ENCODE data around the gene ZDHHC18.
"Not testable (repeated sequence)": the region's sequence is repeated elsewhere in the genome, so short reads cannot be mapped to it uniquely, and the experiment has no call there.

ZDHHC18 gene

DNA sequence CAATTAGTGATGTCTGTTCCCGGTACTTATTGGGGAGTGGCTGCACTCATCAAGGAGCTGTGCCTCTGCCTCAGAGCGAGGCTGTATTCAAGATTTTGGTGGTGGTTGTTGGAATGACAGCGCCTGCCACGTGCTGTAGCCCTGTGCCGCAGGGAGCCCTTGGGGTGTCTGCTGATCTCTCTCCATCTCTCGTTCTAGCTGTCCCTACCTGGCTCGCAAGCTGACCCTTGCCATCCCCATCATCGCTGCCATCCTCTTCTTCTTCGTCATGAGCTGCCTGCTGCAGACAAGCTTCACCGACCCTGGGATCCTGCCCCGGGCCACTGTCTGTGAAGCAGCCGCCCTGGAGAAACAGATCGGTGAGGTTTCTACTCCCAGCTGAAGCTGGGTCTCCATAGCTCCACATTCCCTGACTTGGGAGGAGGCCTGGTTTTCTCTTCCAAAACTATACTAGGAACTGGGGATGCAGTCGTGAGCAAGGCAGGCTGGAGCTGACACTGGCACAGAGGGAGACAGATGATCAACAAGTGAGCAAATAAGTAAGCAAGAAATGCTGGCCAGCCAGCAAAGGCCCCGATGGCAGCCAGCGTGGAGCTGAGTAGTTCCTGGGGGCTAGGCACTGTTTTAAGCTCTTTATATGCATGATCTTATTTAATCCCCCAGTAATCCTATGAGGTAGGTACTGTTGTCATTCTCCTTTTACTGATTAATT is 5.9 kb downstream of the ZDHHC18 start:
- DNase-seq (ENCODE audit: low read depth): no peak
- TF ChIP-seq, protein P1, sequence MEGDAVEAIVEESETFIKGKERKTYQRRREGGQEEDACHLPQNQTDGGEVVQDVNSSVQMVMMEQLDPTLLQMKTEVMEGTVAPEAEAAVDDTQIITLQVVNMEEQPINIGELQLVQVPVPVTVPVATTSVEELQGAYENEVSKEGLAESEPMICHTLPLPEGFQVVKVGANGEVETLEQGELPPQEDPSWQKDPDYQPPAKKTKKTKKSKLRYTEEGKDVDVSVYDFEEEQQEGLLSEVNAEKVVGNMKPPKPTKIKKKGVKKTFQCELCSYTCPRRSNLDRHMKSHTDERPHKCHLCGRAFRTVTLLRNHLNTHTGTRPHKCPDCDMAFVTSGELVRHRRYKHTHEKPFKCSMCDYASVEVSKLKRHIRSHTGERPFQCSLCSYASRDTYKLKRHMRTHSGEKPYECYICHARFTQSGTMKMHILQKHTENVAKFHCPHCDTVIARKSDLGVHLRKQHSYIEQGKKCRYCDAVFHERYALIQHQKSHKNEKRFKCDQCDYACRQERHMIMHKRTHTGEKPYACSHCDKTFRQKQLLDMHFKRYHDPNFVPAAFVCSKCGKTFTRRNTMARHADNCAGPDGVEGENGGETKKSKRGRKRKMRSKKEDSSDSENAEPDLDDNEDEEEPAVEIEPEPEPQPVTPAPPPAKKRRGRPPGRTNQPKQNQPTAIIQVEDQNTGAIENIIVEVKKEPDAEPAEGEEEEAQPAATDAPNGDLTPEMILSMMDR (conservative IDR thresholded peaks at IDR 0.05; ENCODE audit: low read depth, low read length): no peak
- no peak overlapping the region for H3K4me3 ChIP-seq (ENCODE audit: low read depth, low read length)

DNA sequence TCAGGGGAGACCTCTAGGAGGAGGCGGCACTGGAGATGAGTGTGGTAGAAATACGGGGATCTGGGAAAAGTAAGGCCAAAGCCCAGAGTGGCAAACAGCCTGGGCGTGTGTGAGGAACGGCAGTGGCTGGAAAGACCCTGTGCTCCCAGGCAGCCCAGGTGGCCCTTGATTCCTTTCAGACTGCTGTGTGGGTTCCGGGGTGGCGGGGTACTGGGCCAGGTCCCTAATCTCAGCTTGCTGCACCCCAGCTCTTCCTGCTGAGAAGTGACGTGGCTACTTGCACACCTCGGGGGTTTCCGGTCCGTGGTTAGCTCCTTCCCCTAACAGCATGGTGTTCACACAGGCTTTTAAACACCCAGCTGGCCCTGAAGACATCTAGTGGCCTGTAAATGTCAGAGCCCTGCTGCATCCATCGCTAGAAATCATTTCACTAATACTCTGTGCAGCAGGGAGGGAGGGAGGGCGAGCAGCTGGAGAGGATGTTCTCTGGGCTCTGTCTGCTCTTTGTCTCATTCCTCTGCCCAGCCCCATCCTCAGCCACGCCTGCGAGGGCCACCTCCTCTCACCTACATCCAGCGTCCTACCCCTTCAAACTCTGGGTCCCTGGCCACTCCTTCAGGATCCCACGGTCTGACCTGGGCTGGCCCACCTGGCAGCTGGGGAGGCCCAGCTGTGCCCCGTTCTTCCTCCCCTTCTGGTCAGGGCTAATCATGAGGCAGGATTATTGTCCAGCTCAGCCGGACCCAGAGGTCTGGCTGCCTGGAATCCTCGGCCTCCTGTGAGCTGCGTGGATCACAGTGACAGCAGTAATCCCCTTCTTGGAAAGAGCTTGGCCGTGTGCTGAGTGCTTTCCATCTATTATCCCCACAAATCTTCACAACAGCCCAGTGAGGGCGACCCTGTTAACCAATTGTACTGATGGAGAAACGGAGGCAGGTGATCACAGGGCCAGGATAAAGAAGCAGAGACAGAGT is 7.2 kb downstream of the ZDHHC18 start:
- peak; percentile 52 for DNase-seq (ENCODE audit: low read depth)
- H3K4me3 ChIP-seq (ENCODE audit: low read depth, low read length): no peak overlapping the region
- TF ChIP-seq, protein P1 (conservative IDR thresholded peaks at IDR 0.05; ENCODE audit: low read depth, low read length): peak; percentile 26

DNA sequence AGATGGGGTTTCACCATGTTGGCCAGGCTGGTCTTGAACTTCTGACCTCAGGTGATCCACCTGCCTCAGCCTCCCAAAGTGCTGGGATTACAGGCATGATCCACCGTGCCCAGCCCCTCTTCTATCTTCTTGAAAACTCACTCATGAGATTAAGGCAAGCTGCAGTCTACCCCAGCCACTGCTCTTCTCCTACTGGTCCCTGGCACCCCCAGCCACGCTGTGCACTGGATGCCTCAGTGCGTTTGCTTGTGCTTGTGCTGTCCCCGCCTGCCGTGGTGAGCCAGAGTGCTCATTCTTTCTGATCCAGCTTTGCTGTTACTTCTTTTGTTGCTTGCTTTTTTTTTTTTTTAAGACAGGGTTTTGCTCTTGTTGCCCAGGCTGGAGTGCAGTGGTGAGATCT is 11.2 kb downstream of the ZDHHC18 start:
- not testable (repeated sequence) for DNase-seq (ENCODE audit: low read depth); H3K4me3 ChIP-seq (ENCODE audit: low read depth, low read length)

DNA sequence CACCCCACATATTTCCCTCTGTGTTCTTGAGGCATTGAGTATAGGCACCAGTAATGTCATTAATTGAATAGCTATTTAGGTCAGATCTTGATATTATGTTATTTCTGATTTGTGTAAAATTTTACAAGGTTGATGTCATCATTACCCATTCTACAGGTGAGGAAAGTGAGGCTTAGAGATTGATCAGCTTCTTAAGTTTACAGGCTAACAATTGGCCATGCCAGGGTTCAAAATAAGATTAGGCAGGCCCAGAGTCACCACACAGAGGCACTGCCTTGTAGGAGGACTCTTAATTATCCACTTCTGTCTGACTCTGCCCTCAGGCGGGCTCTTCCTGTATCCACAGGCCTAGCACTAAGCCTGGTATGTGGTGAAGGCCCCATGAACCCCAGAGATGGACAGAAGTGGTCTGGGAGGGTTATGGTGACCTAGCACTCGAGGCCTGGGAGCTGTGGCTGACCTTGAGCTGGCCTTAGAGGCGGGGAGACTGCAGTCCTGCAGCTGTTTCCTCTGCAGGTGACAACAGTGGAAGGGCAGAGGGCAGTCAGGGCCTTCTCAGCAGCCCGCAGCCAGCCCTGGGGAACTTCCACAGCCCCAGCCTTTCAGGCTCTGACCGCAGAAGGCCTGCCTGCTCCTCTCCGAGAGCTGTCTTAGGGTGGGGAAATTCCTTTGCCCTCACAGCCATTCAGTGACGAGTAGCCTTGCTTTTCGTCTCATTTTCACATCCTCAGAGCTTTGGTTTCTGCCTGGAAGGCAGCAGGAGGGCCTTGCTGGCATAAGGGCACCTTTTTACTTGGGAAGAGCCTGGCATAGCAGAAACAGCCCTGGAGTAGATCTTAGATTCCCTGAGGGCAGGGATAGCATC is 12.2 kb downstream of the ZDHHC18 start:
- DNase-seq (ENCODE audit: low read depth): peak; percentile 57
- TF ChIP-seq, protein P1 (conservative IDR thresholded peaks at IDR 0.05; ENCODE audit: low read depth, low read length): no peak
- no peak overlapping the region for H3K4me3 ChIP-seq (ENCODE audit: low read depth, low read length)

DNA sequence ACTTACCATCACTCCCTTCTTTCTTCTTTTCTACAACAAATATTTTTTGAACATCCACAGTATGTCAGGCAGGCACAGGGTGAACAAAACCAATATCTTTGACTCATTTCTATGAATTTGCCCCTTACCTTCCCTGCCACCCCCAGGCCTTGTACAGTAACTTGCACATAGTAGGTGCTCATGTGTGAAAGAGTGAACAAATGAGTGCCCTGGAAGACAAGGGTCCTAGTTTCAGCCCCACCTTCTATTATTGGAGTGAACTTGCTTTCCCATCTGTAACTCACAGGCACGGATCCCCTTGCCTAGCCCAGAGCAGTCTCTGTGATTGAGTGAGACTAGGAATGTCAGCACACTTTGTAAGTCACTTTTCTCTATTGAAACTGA is 12.8 kb downstream of the ZDHHC18 start:
- H3K4me3 ChIP-seq (ENCODE audit: low read depth, low read length): no peak overlapping the region
- DNase-seq (ENCODE audit: low read depth): no peak
- TF ChIP-seq, protein P1 (conservative IDR thresholded peaks at IDR 0.05; ENCODE audit: low read depth, low read length): no peak

DNA sequence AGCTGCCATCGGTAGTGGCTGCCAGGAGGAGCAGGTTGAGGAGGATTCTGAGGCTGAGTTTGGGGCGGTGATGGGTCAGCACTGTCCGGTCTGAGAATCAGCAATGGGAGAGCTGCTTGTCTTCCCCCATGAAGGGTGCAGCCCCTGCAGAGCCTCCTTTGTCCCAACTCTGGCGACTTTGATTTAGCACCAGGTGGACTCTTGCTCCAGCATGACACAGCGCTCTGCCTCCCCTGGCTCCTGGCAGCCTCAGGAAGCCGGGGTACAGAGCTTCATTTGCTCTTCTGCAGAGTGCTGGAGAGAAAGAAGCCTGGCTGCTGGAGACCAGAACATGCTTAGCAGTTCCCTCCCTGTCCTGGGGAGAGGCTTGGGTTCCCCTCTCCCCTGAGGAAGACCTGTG is 13.3 kb downstream of the ZDHHC18 start:
- no peak overlapping the region for H3K4me3 ChIP-seq (ENCODE audit: low read depth, low read length)
- no peak for DNase-seq (ENCODE audit: low read depth)
- TF ChIP-seq, protein P1 (conservative IDR thresholded peaks at IDR 0.05; ENCODE audit: low read depth, low read length): no peak
